HEK293T (cell line): ENCODE measurements around the gene MICU1.

Experiments
- CTCF ChIA-PET: fragments of 350-600 bp; formaldehyde crosslinking; extraction: SDS; loops from one replicate; lab custom pipeline; 2021; ENCODE audit warnings: antibody characterized with exemption, inconsistent platforms; lab: Yijun Ruan, JAX
- POLR2A ChIA-PET: fragments of 350-600 bp; formaldehyde crosslinking; extraction: SDS; loops from one replicate; lab custom pipeline; 2020; ENCODE audit warnings: antibody characterized with exemption, inconsistent platforms; lab: Yijun Ruan, JAX
- DNase-seq: peaks from one replicate; pipeline ENCODE4 v3.0.0; 2012; ENCODE audit warnings: mixed read lengths; ENCODE audit errors: extremely low spot score
- ARNT ChIP-seq: fragments of 450-650 bp; IDR thresholded peaks from 2 replicates; pipeline ENCODE4 v1.6.1; 2017; ENCODE audit warnings: mild to moderate bottlenecking
- BHLHE40 ChIP-seq: fragments of 450-650 bp; IDR thresholded peaks from 2 replicates; pipeline ENCODE4 v1.6.1; 2016; ENCODE audit warnings: mild to moderate bottlenecking, moderate library complexity, borderline replicate concordance
- CTBP1 ChIP-seq: fragments of 450-650 bp; IDR thresholded peaks from 2 replicates; pipeline ENCODE4 v1.6.1; 2016; ENCODE audit warnings: borderline replicate concordance
- ELF4 ChIP-seq: fragments of 450-650 bp; IDR thresholded peaks from 2 replicates; pipeline ENCODE4 v1.6.1; 2017; ENCODE audit warnings: antibody characterized with exemption
- FOXA1 ChIP-seq: fragments of 450-650 bp; IDR thresholded peaks from 2 replicates; pipeline ENCODE4 v1.6.1; 2016; ENCODE audit warnings: mild to moderate bottlenecking
- FOXK2 ChIP-seq: fragments of 450-650 bp; IDR thresholded peaks from 2 replicates; pipeline ENCODE4 v1.6.1; 2016; ENCODE audit warnings: mild to moderate bottlenecking
- FOXM1 ChIP-seq: fragments of 450-650 bp; IDR thresholded peaks from 2 replicates; pipeline ENCODE4 v1.6.1; 2017; ENCODE audit warnings: mild to moderate bottlenecking, borderline replicate concordance
- HDGF ChIP-seq: fragments of 450-650 bp; IDR thresholded peaks from 2 replicates; pipeline ENCODE4 v1.6.1; 2017; ENCODE audit warnings: antibody characterized with exemption, borderline replicate concordance
- L3MBTL2 ChIP-seq: fragments of 450-650 bp; conservative IDR thresholded peaks from 2 replicates; pipeline ENCODE4 v1.6.1; 2016; ENCODE audit warnings: mild to moderate bottlenecking
- LEF1 ChIP-seq: fragments of 450-650 bp; IDR thresholded peaks from 2 replicates; pipeline ENCODE4 v1.6.1; 2017; ENCODE audit warnings: mild to moderate bottlenecking, borderline replicate concordance
- NFRKB ChIP-seq: fragments of 450-650 bp; IDR thresholded peaks from 2 replicates; pipeline ENCODE4 v1.6.1; 2016; ENCODE audit warnings: mild to moderate bottlenecking, moderate library complexity
- PKNOX1 ChIP-seq: fragments of 450-650 bp; IDR thresholded peaks from 2 replicates; pipeline ENCODE4 v1.6.1; 2016
- SP1 ChIP-seq: fragments of 450-650 bp; IDR thresholded peaks from 2 replicates; pipeline ENCODE4 v1.6.1; 2017
- SUZ12 ChIP-seq: fragments of 450-650 bp; IDR thresholded peaks from 2 replicates; pipeline ENCODE4 v1.6.1; 2016; ENCODE audit warnings: mild to moderate bottlenecking
- TARDBP ChIP-seq: fragments of 450-650 bp; IDR thresholded peaks from 2 replicates; pipeline ENCODE4 v1.6.1; 2016
- ZNF384 ChIP-seq: fragments of 450-650 bp; IDR thresholded peaks from 2 replicates; pipeline ENCODE4 v1.6.1; 2016

Gene MICU1

GRCh38 chr10:72503241-72503640, 122.6 kb downstream of the MICU1 start:
- ChIA-PET POLR2A (no interaction called here), CTCF (no interaction called here)
- TF ChIP-seq ARNT (no peak), SUZ12 (no peak), FOXA1 (no peak), PKNOX1 (no peak), BHLHE40 (no peak), FOXK2 (no peak), SP1 (no peak)
- DNase-seq: no peak

GRCh38 chr10:72502581-72502980, 123.3 kb downstream of the MICU1 start:
- DNase-seq: no peak
- ChIA-PET CTCF (no interaction called here), POLR2A (no interaction called here)
- TF ChIP-seq NFRKB (no peak), ARNT (no peak), SP1 (no peak), FOXA1 (no peak)

GRCh38 chr10:72499701-72500100, 126.2 kb downstream of the MICU1 start:
- TF ChIP-seq LEF1 (no peak), FOXA1 (no peak), SP1 (no peak), ELF4 (no peak)
- DNase-seq: no peak
- ChIA-PET POLR2A (no interaction called here), CTCF (no interaction called here)

- no peak for DNase-seq
- POLR2A ChIA-PET: no interaction called here
Measured at GRCh38 chr10:72490951-72491350, 134.9 kb downstream of the MICU1 start.

GRCh38 chr10:72487521-72487920, 138.4 kb downstream of the MICU1 start:
- DNase-seq: no peak
- CTCF ChIA-PET: no interaction called here
- no peak for TF ChIP-seq ELF4
- TF ChIP-seq ARNT: no peak
- TF ChIP-seq LEF1: no peak
- no peak for TF ChIP-seq SP1
- TF ChIP-seq HDGF: no peak
- TF ChIP-seq FOXA1: no peak
- no peak for TF ChIP-seq ZNF384
- TF ChIP-seq BHLHE40: no peak
- no peak for TF ChIP-seq L3MBTL2
- TF ChIP-seq SUZ12: no peak
- TF ChIP-seq CTBP1: no peak
- no peak for TF ChIP-seq FOXM1
- TF ChIP-seq NFRKB: no peak
- no peak for TF ChIP-seq PKNOX1
- no peak for TF ChIP-seq FOXK2
- no peak for TF ChIP-seq TARDBP
- POLR2A ChIA-PET: no interaction called here

More at GRCh38 chr10:72490951-72491350, 134.9 kb downstream of the MICU1 start:
- TF ChIP-seq FOXA1: no peak
- TF ChIP-seq ARNT: no peak
- no peak for TF ChIP-seq ZNF384
- no peak for TF ChIP-seq TARDBP
- no peak for TF ChIP-seq FOXM1
- TF ChIP-seq FOXK2: no peak
- no peak for TF ChIP-seq PKNOX1
- no peak for TF ChIP-seq BHLHE40
- no peak for TF ChIP-seq SP1
- TF ChIP-seq L3MBTL2: no peak
- TF ChIP-seq NFRKB: no peak
- no peak for TF ChIP-seq LEF1
- TF ChIP-seq HDGF: no peak
- TF ChIP-seq SUZ12: no peak
- TF ChIP-seq ELF4: no peak
- no peak for TF ChIP-seq CTBP1
- CTCF ChIA-PET: no interaction called here

- CTCF ChIA-PET: no interaction called here
- DNase-seq: no peak
- POLR2A ChIA-PET: no interaction called here
- no peak for TF ChIP-seq ARNT
- no peak for TF ChIP-seq L3MBTL2
- TF ChIP-seq TARDBP: no peak
- no peak for TF ChIP-seq FOXK2
- no peak for TF ChIP-seq CTBP1
- TF ChIP-seq BHLHE40: no peak
- TF ChIP-seq FOXM1: no peak
- TF ChIP-seq ELF4: no peak
- no peak for TF ChIP-seq HDGF
- TF ChIP-seq PKNOX1: no peak
- TF ChIP-seq NFRKB: no peak
- TF ChIP-seq LEF1: no peak
Measured at GRCh38 chr10:72487116-72487515, 138.8 kb downstream of the MICU1 start.
